Rectal smooth muscle tissue (tissue), 1 donor: ENCODE data around the gene NLRP3.
A peak's percentile ranks its signal among the peaks of the same experiment; 100 is the strongest.
"Not testable (repeated sequence)": the region's sequence is repeated elsewhere in the genome, so short reads cannot be mapped to it uniquely, and the experiment has no call there.

ENCODE experiments used
- H3K27ac ChIP-seq: one replicate; pipeline ENCODE4 v1.7.0; 2013; ENCODE audit warnings: low read depth, low read length, inconsistent platforms
- H3K27me3 ChIP-seq: one replicate; pipeline ENCODE4 v1.7.0; 2013; ENCODE audit warnings: low read length; ENCODE audit not compliant: control insufficient read depth, insufficient read depth
- H3K36me3 ChIP-seq: one replicate; pipeline ENCODE4 v1.7.0; 2013; ENCODE audit warnings: low read length; ENCODE audit not compliant: control insufficient read depth, insufficient read depth
- H3K4me1 ChIP-seq: one replicate; pipeline ENCODE4 v1.7.0; 2013; ENCODE audit warnings: low read length; ENCODE audit not compliant: control insufficient read depth, insufficient read depth
- H3K4me3 ChIP-seq: one replicate; pipeline ENCODE4 v1.7.0; 2013; ENCODE audit warnings: low read length
- H3K9ac ChIP-seq: one replicate; pipeline ENCODE4 v1.7.0; 2013; ENCODE audit warnings: low read length

Gene NLRP3

DNA sequence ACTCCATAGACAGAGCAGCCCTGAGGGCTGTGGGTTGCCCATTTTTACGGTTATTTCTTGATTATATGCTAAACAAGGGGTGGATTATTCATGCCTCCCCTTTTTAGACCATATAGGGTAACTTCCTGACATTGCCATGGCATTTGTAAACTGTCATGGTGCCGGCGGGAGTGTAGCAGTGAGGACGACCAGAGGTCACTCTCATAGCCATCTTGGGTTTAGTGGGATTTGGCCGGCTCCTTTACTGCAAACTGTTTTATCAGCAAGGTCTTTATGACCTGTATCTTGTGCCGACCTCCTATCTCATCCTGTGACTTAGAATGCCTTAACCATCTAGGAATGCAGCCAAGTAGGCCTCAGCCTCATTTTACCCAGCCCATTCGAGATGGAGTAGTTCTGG lies 38.3 kb upstream of the NLRP3 start:
- H3K27me3 ChIP-seq, H3K9ac ChIP-seq, H3K4me1 ChIP-seq, H3K27ac ChIP-seq, H3K4me3 ChIP-seq, H3K36me3 ChIP-seq: not testable (repeated sequence)

DNA sequence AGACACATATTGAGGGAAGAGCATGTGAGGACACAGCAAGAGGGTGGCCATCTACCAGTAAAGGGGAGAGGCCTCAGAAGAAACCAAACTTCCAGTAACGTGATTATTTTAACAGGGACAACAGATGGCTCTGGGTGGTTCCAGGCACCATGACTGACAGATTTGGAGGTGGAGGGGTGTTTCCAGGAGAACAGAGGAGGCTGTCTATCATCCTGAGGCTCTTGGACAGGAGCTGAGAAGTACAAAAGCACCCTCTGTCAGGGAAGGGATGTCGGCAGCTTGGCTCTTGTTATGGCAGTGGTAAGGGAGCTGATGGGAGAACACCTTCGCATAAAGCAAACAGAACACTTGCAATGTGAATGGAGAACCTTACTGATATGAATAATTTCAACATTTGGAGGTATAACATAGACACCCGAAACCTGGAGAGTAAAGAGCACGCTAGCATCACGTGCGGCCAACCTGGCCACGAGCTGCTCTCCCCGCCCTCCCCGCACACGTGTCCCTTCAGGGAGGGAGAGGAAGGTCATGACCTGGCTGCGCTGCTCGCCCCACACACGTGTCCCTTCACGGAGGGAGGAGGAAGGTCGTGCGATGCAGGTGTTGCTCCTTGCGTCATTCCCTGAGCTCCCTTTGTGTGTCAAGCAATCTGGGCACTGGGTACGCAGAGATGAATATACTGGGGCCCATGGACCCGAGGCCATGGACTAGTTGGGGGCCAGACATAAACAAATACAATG lies 37.5 kb upstream of the NLRP3 start:
- no peak overlapping the region for H3K4me3 ChIP-seq
- H3K36me3 ChIP-seq = no peaks in the 10 kb centered on the region
- no peak overlapping the region for H3K27ac ChIP-seq
- no peak overlapping the region for H3K9ac ChIP-seq
- H3K4me1 ChIP-seq = no peaks in the 10 kb centered on the region
- H3K27me3 ChIP-seq = no peaks in the 10 kb centered on the region

DNA sequence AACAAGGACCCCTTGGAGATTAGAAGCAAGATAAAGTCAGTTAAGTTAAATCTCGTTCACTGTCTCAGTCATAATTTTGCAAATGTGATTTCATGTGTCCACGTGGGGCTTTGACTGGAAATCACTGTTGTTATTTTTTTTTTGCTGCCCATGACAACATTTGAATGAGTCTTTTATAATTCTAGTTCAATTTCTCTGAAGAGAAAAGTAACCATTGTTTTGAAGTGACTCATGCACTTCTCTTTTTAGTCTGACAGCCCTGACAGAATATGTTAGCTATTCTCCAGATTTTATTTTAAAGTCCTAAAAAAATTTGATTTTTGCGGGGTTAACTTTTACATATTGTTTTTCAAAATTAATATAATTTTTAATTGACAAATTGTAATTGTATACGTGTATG lies 30.7 kb upstream of the NLRP3 start:
- no peak overlapping the region for H3K4me3 ChIP-seq
- no peaks in the 10 kb centered on the region for H3K4me1 ChIP-seq
- H3K36me3 ChIP-seq = no peaks in the 10 kb centered on the region
- H3K27ac ChIP-seq = no peak overlapping the region
- no peaks in the 10 kb centered on the region for H3K27me3 ChIP-seq
- H3K9ac ChIP-seq = no peak overlapping the region

DNA sequence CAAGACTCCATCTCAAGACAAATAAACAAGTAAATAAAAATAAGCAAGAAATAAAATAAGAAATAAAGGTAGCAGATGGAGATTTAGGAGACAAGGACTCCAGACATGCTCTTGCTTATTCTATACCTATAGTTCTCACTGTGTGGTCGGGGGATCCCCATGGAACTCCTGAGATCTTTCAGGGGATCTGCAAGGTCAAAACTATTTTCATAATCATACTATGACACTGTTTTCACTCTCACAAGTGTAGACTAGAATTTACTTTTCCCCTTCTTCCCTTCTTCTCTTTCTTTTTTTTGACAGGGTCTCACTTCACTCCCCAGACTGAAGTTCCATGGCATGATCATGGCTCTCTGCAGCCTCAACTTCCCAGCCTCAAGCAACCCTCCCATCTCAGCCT lies 29.8 kb upstream of the NLRP3 start:
- Histone ChIP-seq H3K4me3 (no peak overlapping the region), H3K36me3 (no peaks in the 10 kb centered on the region), H3K27ac (no peak overlapping the region)

DNA sequence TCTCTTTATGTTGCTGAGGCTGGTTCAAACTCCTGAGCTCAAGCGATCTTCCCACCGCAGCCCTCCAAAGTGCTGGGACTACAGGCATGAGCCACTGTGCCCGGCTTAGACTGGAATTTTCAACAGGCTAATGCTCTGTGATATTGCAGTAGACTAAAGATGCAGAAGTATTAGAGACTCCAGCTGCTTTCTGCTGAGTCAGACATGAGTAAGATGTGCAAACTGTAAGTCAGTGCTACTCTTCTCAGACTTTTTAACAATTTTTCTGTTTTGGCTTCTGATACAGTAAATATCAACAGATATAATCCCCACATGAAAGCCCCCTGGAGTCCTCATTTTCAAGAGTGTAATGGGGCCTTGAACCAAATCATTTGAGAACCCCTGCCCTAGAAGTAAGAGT lies 29.3 kb upstream of the NLRP3 start:
- Histone ChIP-seq H3K27ac (no peak overlapping the region), H3K27me3 (no peaks in the 10 kb centered on the region), H3K36me3 (no peaks in the 10 kb centered on the region), H3K4me3 (no peak overlapping the region), H3K4me1 (no peaks in the 10 kb centered on the region), H3K9ac (no peak overlapping the region)

More for the DNA sequence above, 29.8 kb upstream of the NLRP3 start:
- no peaks in the 10 kb centered on the region for H3K27me3 ChIP-seq
- no peak overlapping the region for H3K9ac ChIP-seq
- no peaks in the 10 kb centered on the region for H3K4me1 ChIP-seq

DNA sequence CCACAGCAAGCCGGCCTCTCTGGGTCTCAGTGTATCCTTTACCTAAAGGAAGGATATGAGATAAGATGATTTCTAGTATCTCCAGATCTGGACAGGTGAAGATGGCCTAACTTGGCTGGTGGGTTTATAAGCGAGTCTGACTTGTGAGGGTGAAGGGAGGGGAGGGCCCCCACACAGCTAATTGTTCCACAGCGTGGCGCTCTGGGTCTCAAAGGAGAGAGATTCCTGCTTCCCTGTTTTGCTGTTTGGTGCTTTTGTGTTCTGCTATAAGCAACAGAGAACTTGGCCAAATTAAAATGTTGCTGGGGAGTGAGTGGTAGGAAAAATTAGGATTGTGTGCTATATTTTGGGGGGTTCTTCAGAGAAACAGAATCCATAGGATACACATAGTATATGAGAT lies 28.9 kb upstream of the NLRP3 start:
- Histone ChIP-seq H3K9ac (no peak overlapping the region), H3K36me3 (no peaks in the 10 kb centered on the region), H3K4me1 (no peaks in the 10 kb centered on the region), H3K27ac (no peak overlapping the region), H3K27me3 (no peaks in the 10 kb centered on the region), H3K4me3 (no peak overlapping the region)

DNA sequence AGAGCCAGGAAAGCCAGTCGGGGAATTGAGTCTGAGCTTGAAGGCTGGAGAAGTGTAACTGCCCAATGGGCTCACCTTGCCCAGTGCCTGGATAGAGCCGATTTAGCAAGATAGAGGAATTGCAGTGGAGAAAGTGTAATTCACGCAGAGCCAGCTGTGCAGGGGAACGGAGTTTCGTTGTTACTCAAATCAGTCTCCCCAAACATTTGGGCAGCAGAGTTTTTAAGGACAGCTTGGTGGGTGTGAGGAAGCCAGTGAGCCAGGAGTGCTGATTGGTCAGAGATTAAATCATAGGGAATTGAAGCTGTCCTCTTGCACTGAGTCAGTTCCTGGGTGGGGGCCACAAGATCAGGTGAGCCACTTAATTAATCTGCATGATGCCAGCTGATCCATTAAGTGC lies 28.4 kb upstream of the NLRP3 start:
- Histone ChIP-seq H3K27ac (no peak overlapping the region), H3K27me3 (no peaks in the 10 kb centered on the region), H3K4me1 (no peaks in the 10 kb centered on the region)

DNA sequence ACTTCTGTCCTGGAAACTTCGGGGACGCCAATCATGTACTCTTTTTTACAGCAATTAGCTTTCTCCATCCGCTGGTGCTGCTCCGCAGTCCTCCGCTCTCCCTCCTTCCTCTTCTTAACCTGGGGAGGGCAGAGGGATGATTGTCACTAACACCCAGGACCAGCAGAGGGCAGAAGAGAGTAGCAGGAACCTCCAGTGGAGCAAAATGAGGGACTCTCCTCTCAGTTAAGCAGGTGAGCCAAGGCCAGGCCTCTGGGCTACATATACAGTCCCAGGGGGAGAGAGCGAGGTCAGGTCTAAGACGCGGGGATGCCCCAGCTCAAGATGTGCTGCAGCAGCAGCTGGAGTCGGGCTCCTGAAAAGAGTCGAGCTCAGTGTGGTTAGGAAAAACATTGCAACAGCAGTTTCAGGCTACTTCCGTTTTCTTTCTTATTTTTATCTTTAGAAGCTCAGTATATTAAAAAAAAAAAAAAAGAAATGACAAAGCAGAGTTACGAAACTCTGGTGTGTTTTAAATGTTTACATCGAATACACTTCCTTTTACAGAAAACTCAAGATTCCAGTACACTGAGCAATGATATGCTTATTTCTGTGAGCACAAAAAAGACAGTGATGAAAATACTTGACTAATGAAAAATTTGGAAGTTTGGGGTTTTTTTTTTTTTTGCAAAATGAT lies 25.7 kb upstream of the NLRP3 start:
- no peak overlapping the region for H3K9ac ChIP-seq
- peak overlapping the region; percentile 52 for H3K4me3 ChIP-seq
- H3K27ac ChIP-seq = no peak overlapping the region

More for the DNA sequence above, 28.4 kb upstream of the NLRP3 start:
- no peak overlapping the region for H3K9ac ChIP-seq
- no peaks in the 10 kb centered on the region for H3K36me3 ChIP-seq
- no peak overlapping the region for H3K4me3 ChIP-seq

DNA sequence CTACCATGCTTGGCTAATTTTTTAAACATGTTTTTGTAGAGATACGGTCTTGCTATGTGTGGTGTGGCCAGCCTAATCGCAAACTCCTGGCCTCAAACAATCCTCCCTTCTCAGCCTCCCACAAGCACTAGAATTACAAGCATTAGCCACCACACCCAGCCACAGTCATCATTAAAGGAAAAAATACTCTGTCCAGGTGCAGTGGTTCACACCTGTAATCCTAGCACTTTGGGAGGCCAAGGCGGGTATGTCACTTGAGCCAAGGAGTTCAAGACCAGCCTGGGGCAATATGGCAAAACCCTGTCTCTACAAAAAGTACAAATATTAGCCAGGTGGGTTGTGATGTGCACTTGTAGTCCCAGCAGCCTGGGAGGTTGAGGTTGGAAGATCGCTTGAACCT lies 25.0 kb upstream of the NLRP3 start:
- Histone ChIP-seq H3K36me3 (no peaks in the 10 kb centered on the region), H3K4me3 (no peak overlapping the region), H3K9ac (no peak overlapping the region), H3K27me3 (no peaks in the 10 kb centered on the region), H3K27ac (no peak overlapping the region), H3K4me1 (no peaks in the 10 kb centered on the region)

More for the DNA sequence above, 25.7 kb upstream of the NLRP3 start:
- Histone ChIP-seq H3K27me3 (no peaks in the 10 kb centered on the region), H3K4me1 (no peaks in the 10 kb centered on the region), H3K36me3 (no peaks in the 10 kb centered on the region)

DNA sequence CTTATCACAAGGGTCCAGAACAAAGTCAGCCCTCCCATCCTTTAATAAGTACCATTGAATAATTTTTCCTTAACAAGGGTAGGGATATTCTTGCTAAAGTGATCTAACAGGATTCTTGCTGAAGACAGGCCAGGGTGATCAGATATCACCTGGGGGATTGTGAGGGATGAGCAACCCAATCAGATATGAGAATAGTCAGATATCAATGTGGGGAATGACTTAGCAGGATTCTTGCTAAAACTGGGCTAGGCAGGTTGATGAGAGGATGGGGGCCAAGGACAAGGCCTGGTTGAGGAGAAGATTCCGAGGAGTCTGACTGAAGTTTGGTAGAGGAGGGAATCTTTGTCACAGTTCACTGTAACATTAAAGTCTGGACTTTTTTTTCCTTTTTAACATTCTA lies 23.9 kb upstream of the NLRP3 start:
- no peak overlapping the region for H3K9ac ChIP-seq
- no peaks in the 10 kb centered on the region for H3K36me3 ChIP-seq
- no peaks in the 10 kb centered on the region for H3K4me1 ChIP-seq
- H3K4me3 ChIP-seq = no peak overlapping the region
- no peak overlapping the region for H3K27ac ChIP-seq
- H3K27me3 ChIP-seq = no peaks in the 10 kb centered on the region

DNA sequence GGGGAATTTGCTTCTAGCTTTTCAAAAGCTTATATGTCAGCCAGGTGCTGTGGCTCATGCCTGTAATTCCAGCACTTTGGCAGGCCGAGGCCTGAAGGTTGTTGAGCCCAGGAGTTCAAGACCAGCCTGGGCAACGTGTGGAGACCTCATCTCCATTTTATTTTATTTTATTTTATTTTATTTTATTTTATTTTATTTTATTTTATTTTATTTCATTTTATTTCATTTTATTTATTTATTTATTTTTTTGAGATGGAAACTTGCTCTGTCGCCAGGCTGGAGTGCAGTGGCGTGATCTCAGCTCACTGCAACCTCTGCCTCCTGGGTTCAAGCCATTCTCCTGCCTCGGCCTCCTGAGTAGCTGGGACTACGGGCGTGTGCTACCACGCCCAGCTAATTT lies 20.9 kb upstream of the NLRP3 start:
- not testable (repeated sequence) for H3K27ac ChIP-seq, H3K9ac ChIP-seq, H3K36me3 ChIP-seq, H3K27me3 ChIP-seq, H3K4me1 ChIP-seq, H3K4me3 ChIP-seq

DNA sequence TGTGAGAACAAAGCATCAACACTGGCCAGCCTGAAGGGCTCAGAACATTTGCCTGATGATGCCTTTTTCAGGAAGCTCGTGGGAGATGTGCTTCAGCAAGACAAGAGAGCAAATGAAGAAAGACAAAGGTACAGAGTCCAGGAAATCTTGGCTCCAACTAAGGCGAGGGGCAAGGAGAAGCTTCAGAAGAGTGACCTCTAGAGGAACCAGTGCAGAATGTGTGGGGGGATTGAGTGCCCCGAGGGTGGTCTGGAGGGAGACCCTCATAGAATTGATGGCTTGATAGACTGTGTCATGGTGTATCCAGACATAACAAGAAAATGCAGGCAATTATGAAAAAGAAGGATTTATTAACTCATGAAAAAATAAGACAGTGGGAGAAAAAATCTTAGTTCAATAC lies 15.3 kb upstream of the NLRP3 start:
- Histone ChIP-seq H3K36me3 (no peaks in the 10 kb centered on the region), H3K27ac (no peak overlapping the region), H3K9ac (no peak overlapping the region), H3K4me3 (no peak overlapping the region), H3K27me3 (no peaks in the 10 kb centered on the region), H3K4me1 (no peaks in the 10 kb centered on the region)
